GM19193 (cell line): ENCODE data around the gene RHBDL3.

Source experiments
- POLR2A ChIP-seq: IDR thresholded peaks from 4 replicates; pipeline ENCODE4 v1.6.1; 2011; ENCODE audit not compliant: insufficient read depth, insufficient read length; ENCODE audit errors: extremely low read depth

The RHBDL3 gene

GRCh38 chr17:32355649-32356377 lies 90.2 kb downstream of the RHBDL3 start:
- no peak for TF ChIP-seq POLR2A

GRCh38 chr17:32356378-32356743 lies 90.7 kb downstream of the RHBDL3 start:
- TF ChIP-seq POLR2A: no peak

GRCh38 chr17:32356750-32357149 lies 91.1 kb downstream of the RHBDL3 start:
- no peak for TF ChIP-seq POLR2A

DNA sequence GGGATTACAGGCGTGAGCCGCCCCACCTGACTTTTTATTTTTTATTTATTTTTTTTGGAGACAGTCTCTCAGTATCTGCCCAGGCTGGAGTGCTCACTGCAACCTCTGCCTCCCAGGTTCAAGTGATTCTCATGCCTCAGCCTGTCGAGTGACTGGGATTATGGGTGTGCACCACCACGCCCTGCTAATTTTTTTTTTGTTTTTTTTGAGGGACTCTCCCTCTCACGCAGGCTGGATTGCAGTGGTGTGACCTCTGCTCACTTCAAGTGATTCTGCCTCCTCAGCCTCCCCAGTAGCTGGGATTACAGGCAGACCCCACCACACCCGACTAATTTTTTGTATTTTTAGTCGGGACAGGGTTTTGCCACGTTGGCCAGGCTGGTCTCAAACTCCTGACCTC lies 92.0 kb downstream of the RHBDL3 start:
- TF ChIP-seq POLR2A: no peak

DNA sequence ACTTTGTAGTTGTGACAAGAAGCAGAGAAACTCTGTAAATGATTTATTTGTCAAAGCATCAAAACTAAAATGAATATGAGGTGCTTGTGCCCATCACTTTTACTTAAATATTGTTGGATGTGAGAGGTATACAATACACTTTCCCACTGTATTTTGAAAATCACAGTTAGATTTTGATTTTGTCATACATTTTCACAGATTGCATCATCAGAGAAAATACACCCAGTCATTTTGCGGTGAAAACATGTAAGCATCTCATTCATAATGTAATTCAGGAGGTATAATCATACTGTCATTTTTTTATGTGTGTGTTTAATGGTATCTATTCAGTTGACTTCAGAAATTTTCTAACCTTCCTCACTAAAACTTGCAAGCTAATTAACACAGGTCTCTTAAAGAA lies 95.6 kb downstream of the RHBDL3 start:
- no peak for TF ChIP-seq POLR2A

DNA sequence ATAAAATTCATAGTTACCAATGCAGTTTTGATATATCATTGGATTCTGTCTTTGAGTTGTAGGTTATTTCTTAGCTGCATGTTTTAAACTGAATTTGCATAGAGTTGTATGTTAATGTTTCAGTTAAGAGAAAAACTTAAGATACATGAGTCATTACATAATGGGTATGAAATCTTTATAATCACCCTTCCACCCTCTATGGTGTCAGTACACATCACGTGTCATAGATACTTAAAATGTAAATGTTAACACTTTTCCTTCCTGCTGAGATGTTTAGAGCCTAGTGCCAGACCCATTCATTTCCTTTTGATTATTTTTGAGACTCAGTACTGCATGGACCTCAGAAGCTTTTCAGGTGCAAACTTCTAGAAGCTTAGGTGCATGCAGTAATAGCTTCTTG lies 104.8 kb downstream of the RHBDL3 start:
- no peak for TF ChIP-seq POLR2A
